ENCODE data around the gene EFCAB10.
A peak's percentile ranks its signal among the peaks of the same experiment; 100 is the strongest.

The EFCAB10 gene

DNA sequence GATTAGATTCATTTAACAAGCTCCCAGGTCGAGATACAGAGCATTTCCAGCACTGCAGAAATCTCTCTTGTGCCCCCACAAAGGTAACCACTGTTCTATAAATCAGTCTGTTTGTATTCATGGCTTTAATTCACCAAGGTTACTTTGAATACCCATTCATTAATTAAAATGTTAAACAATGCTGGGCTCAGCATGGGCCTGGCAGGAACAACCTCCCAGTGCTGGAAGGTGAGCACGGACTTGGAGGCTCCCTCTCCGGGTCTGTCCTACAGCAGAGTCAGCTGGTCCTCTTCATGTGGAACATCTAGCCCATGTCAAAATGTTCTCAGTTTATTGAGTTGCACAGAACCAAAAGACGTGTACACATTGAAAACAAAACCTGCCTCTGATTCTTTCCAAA, 15.6 kb upstream of the EFCAB10 start:
- no peak for DNase-seq

- DNase-seq: peak; percentile 95
Measured at GRCh38 chr7:105594034-105594433, 12.7 kb upstream of the EFCAB10 start.

GRCh38 chr7:105591522-105591921, 10.2 kb upstream of the EFCAB10 start:
- DNase-seq: no peak

DNA sequence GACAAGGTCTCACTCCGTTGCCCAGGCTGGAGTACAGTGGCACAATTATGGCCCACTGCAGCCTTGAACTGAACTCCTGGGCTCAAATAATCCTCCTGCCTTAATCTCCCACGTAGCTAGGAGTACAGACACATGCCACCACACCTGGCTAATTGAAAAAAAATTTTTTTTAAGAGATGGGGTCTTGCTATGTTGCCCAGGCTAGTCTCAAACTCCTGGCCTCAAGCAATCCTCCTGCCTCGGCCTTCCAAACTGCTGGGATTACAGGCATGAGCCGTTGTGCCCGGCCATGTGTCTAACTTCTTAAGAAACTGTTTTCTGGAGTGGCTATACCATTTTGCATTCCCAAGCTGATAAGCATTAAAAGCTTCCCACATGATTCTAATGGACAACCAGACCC, 9.5 kb upstream of the EFCAB10 start:
- no peak for DNase-seq

- peak; percentile 83 for DNase-seq
Measured at GRCh38 chr7:105589356-105590077, 8.2 kb upstream of the EFCAB10 start.

- DNase-seq: no peak
Measured at GRCh38 chr7:105587909-105588635, 6.8 kb upstream of the EFCAB10 start.

DNA sequence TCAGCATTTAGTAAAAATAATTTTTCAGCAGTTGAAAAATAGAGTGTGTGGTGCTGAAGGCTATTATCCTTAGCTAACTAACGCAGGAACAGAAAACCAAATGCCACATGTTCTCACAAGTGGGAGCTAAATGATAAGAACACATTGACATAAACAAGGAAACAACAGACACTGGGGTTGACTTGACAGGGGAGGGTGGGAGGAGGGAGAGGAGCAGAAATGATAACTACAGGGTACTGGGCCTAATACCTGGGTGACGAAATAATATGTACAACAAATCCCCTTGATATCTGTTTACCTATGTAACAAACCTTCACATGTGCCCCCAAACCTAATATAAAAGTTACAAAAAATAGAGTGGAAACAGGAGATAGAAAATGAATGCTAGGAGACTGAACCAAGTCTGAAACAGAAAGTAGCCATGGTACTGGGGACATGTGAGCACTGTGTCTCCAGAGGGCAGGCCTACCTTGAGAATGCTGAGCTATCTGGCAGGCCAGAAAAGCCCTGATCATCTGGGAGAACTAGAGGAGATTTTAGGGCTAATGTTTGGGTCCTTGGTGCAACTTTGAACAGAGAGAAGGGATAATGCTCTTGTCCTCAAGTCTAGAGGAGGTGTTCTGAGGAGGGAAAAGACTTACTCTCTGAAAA, 4.7 kb upstream of the EFCAB10 start:
- no peak for DNase-seq

DNA sequence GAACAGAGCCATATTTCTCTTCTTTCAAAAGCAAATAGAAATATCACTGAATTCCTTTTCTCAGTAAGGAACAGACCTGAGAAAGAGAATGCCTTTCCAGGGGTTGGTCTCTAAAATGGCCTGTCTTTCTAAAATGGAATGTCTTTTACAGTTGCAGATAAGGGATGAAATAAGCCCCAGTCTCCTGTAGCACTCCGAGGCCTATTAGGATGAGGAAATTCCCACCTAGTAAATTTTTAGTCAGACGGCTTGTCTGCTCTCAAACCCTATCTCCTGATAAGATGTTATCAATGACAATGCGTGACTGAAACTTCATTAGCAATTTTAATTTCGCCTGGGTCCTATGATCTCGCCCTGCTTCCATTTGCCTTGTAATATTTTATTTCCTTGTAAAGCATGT, 2.9 kb upstream of the EFCAB10 start:
- DNase-seq: no peak

DNA sequence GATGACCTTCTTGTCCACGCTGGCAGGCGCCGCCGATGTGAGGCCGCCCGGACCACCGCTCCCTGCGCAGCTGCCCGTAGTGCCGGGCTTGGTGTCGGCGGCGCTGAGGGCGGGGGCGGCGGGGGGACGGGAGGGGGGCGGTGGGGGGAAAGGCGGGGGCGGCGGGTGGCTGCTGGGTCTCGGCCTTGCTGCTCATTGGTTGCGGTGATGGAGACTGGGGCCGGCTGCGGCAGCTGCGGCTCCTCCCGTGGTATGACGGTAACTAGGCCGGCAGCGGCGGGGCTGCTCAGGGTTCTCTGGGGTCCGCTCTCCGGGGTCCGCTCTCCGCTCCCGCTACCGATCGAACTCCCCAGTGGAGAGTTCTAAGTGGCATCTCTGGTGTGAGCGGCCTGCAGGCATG, 1.8 kb upstream of the EFCAB10 start:
- DNase-seq: no peak

GRCh38 chr7:105580022-105580740, 1.1 kb downstream of the EFCAB10 start:
- no peak for DNase-seq

DNA sequence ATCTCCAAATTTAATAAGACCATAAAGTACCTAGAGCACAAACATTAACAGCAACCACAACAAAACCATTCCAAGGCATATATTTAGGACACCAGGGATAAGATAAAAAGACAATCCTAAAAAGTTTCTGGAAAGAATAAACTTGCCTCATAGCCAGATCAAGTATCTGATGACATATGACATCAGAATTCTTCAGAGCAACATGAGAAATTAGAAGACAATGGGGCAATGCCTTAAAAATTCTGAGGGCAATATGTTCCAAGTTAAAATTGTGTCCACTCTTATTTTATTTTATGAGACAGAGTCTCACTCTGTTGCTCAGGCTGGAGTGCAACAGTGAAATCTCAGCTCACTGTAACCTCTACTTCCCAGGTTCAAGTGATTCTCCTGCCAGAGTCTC, 2.8 kb downstream of the EFCAB10 start:
- DNase-seq: no peak

DNA sequence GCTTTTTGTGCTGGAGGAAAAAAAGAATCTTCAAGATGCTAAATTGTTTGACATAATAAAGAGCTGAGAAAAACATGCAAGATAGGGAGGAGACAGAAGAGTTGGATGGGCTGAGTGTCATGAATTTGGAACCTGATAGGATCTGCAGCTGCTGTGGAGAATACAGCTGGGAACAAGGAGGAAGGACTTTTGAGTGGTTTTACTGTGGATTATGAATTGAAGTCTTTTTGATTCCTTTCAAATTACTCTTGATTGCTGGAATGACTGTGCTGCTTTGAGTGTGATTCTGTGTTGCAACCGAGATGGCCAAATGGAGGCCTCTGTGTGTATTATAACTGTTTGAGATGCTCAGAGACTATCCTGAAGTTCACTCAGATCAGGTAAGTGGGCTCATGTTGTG, 4.0 kb downstream of the EFCAB10 start:
- DNase-seq: no peak

DNA sequence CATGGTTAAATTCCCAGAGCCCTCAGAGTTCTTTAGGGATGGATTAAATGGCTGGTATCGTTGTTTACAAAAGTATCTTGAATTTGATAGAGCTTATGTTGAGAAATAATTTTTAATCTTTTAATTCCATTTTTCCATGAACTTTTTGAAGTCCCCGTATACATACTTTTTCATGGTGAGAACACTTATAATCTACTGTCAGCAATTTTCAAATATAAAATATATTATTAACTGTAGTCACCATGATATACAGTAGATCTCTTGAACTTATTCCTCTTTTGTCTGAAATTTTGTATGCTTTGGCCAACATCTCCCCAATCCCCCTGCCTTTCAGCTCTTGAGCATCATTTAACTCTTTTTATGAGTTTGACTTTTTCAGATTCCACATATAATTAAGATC, 9.4 kb downstream of the EFCAB10 start:
- DNase-seq: no peak

DNA sequence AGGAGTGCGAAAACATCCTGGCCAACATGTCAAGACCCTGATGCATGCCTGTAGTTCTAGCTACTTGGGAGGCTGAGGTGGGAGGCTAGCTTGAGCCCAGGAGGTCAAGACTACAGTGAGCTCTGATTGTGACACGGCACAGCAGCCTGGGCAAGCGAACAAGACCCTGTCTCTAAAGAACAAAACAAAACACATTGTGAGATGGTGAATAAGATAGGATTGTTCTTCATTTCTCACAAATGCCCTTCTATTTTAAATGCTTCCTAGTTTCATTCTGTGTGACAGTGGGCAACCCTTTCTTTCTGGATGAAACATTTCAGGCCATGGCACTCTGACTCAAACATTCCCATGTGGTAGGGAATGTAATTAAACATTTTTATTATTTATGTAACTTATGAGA, 13.5 kb downstream of the EFCAB10 start:
- no peak for DNase-seq

DNA sequence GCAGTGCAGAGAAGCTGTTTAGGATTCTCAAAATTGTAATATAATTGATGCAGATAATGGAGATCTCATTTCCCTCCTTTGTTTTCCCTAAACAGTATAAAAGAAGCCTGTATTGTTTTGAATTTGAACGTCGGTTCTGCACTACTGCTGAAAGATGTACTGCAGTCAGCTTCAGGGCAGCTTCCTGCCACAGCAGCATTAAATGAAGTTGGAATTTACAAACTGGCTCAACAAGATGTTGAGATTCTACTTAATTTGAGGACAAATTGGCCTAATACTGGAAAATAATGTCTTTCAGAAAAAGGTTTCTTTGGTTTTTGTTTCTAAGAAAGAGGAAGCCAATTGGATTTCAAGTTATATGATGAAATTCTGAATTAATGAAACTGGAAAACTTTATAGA, 14.3 kb downstream of the EFCAB10 start:
- no peak for DNase-seq

DNA sequence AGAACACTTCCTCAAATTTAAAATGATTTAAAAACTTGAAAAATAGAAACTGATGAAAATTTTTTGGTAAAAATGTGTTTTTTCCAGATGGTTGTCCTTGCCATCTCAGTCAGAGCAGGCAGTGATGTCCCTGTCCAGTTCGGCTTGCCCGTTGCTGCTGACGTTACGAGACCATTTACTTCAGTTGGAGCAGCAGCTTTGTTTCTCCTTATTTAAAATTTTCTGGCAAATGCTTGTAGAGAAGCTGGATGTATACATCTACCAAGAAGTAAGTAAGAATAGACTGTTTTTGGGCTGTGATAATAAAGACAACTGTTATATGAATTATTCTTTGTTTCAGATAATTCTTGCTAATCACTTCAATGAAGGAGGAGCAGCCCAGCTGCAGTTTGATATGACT, 16.1 kb downstream of the EFCAB10 start:
- no peak for DNase-seq

- DNase-seq: no peak
Measured at GRCh38 chr7:105559926-105560325, 21.4 kb downstream of the EFCAB10 start.

DNA sequence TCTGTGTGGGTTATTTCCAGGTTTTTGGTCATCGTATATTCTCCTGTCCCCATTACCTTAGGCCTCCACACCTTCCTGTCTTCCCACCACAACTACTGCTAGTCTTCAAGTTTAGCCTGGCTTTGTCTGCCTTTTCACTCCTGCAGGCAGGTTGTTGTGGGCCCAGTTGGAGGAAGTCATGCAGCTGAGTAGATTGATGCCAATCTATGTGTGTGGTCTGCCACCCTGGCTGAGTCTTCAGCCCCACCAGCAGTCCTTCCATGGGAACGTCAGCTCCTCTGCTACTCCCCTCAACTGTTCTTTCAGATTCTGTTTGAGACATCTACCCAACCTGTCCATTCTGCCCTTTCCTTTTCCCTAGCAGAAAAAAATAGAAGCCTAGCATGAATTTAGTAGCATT, 43.0 kb downstream of the EFCAB10 start:
- DNase-seq: no peak

DNA sequence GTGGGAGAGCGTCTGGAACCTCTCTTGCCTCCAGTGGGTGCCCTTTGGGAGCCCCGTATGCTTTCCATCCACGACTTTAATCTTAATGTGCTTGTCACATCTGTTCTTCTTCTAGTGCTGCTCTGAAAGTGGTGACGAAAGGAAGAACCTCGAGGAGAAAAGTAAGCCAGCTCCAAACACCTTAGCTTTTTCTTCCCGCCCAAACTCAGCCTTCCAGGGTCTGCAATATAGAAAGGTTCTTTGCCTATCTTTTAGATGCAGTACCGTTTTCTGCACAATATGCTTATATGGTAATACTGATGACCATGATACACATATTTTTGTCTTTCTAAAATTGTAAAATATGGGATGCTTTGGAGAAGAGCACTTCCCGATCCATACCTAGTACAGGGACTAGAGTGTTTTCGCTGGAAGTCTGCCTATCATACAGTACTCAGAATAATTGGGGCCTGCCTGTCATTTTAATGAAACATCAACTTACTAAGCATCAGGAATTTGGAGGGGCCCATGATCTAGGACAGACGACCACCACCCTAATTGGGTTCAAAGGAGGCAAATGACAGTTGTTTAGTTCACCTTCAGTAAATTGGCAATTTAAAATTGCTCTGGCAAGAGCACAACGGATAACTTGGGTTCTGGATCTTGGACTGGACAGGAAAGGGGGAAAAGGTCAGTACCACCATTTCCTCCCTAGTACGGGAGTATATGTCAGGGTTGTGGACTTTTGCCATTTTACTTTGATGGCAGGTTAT, 48.4 kb downstream of the EFCAB10 start:
- no peak for DNase-seq

- peak; percentile 87 for DNase-seq
Measured at GRCh38 chr7:105531792-105532671, 49.3 kb downstream of the EFCAB10 start, which contains the start of gene RINT1. RINT1 (plus strand) TSS chr7:105532201; CDS start chr7:105532316, 115 bp downstream.

DNA sequence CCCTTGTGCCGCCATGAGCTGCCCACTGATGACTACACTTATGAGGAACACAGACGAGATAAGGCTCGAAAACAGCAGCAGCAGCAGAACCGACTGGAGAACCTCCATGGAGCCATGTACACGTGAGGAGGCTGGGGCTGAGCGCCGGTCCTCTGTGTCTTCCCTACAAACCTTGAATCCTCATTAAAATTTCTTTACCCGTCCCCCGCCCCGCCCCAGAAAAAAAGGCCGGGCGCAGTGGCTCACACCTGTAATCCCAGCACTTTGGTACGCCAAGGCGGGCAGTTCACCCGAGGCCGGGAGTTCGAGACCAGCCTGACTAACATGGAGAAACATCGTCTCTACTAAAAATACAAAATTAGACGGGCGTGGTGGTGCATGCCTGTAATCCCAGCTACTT, 50.7 kb downstream of the EFCAB10 start:
- DNase-seq: no peak

DNA sequence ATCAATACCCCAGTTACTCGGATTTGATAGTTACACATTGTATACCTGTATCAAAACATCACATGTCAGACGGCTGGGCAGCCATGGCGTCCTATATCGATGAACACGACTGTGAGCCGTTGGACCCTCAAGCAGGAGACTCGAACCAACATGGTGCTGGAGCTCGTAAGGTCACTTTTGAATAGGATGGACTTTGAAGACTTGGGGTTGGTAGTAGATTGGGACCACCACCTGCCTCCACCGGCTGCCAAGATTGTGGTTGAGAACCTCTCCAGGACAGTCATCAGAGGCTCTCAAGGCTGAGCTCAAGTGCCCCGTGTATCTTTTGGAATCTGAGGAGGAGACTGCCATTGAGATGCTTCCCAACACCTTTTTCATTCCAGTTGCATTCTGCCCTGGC, 51.2 kb downstream of the EFCAB10 start:
- no peak for DNase-seq

All from DMS 273 treated with DMSO at 0.1 percent for 48 hours (cell line).